HL-60 (cell line): ENCODE results near the gene ZMIZ2.

ENCODE experiments used
- POLR2AphosphoS5 ChIP-seq: IDR thresholded peaks from 2 replicates; pipeline ENCODE4 v1.6.1; 2012; ENCODE audit warnings: low read depth
- REST ChIP-seq: IDR thresholded peaks from 2 replicates; pipeline ENCODE4 v1.6.1; 2012; ENCODE audit warnings: low read depth; ENCODE audit not compliant: insufficient replicate concordance
- TF ChIP-seq, protein P1 (sequence below): IDR thresholded peaks from one replicate; pipeline ENCODE4 v1.5.1; 2011; ENCODE audit warnings: low read length, control low read depth, inconsistent platforms; ENCODE audit not compliant: insufficient read depth

- TF ChIP-seq, protein P1, sequence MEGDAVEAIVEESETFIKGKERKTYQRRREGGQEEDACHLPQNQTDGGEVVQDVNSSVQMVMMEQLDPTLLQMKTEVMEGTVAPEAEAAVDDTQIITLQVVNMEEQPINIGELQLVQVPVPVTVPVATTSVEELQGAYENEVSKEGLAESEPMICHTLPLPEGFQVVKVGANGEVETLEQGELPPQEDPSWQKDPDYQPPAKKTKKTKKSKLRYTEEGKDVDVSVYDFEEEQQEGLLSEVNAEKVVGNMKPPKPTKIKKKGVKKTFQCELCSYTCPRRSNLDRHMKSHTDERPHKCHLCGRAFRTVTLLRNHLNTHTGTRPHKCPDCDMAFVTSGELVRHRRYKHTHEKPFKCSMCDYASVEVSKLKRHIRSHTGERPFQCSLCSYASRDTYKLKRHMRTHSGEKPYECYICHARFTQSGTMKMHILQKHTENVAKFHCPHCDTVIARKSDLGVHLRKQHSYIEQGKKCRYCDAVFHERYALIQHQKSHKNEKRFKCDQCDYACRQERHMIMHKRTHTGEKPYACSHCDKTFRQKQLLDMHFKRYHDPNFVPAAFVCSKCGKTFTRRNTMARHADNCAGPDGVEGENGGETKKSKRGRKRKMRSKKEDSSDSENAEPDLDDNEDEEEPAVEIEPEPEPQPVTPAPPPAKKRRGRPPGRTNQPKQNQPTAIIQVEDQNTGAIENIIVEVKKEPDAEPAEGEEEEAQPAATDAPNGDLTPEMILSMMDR, result no peak
- no peak for TF ChIP-seq REST
- no peak for TF ChIP-seq POLR2AphosphoS5
These were observed 41.3 kb downstream of the ZMIZ2 start for GRCh38 chr7:44789990-44790389.
